NCI-H2196 treated with DMSO at 0.1 percent for 48 hours (cell line): ENCODE results near the gene TRIM17.

Source experiments
- DNase-seq: peaks from one replicate; lab custom pipeline; 2025; ENCODE audit not compliant: unreplicated experiment; lab: John Stamatoyannopoulos, UW

TRIM17 gene

DNA sequence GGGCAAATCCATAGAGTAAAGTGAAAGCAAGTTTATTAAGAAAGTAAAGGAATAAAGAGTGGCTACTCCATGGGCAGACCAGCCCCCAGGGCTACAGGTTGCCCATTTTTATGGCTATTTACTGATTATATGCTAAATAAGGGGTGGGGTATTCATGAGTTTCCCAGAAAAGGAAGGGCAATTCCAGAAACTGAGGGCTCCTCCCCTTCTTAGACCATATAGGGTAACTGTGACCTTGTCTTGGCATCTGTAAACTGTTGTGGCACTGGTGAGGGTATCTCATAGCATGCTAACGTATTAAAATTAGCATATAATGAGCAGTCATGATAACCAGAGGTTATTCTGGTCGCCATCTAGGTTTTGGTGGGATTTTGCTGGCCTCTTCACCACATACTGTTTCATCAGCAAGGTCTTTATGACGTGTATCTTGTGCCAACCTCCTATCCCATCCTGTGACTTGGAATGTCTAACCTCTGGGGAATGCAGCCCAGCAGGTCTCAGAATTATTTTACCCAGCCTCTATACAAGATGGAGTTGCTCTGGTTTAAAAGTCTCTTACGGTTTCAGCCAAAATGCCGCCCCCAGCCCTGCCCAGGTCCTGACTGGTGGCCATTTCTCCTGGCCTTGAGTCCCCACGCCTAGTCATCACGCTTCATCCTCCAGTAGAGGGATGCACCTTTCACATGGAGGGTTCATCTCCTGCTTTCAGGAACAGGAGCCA is 982 bp upstream of the TRIM17 start:
- no peak for DNase-seq

DNA sequence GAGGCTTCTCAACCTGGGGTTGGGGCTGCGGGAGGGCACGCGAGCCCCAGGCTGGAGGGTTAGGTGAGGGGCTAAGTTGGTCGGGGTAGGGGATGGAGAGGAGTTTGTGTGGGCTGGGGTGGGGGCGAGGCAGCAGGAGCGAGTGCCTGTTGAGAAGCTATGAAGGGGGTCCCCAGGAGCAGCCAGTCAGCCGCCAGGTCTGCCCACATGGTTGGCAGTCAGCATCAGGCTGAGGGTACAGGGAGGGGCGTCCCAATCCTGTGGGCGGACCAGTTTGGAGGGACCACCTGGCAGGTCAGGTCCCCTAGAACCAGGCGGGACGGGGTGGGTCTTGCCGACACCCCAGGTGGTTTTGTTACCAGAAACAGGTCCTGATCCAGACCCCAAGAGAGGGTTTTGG is 400 bp upstream of the TRIM17 start:
- DNase-seq, result no peak

DNA sequence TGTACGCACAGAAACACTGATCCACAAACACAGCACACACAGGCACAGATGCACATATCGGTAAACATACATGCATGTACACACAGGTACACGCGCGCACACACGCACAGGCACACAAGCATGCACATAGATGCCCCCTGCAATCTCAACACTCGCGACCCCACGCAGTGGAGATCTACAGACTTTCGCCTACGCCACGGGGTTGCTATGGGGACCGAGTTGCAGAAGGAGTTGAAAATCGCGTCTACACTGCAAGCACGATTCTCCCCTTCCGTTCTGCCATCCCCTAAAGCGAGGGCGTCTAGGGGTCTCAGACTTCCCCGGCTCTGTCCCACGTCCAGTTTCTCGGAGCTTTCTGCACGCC is 826 bp downstream of the TRIM17 start:
- DNase-seq, result no peak

DNA sequence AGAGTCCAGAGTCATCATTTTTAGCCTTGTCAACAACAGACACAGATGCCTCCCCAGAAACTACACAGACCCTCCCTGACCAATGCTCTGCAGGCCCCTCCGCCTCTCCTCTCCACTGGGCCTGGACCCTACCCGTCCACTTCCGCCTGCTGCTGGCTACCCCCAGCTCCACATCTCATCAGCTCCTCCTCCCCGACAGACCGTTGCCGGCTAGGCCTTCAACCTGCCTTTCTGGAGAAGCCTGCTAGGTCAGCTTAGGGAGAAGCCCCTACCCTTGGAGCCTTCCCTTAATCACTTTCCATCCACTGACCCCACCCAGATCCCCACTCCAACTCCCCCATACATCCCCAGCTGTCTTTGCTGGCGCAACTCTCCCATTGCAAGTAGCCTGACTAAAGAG is 1.4 kb downstream of the TRIM17 start:
- no peak for DNase-seq

DNA sequence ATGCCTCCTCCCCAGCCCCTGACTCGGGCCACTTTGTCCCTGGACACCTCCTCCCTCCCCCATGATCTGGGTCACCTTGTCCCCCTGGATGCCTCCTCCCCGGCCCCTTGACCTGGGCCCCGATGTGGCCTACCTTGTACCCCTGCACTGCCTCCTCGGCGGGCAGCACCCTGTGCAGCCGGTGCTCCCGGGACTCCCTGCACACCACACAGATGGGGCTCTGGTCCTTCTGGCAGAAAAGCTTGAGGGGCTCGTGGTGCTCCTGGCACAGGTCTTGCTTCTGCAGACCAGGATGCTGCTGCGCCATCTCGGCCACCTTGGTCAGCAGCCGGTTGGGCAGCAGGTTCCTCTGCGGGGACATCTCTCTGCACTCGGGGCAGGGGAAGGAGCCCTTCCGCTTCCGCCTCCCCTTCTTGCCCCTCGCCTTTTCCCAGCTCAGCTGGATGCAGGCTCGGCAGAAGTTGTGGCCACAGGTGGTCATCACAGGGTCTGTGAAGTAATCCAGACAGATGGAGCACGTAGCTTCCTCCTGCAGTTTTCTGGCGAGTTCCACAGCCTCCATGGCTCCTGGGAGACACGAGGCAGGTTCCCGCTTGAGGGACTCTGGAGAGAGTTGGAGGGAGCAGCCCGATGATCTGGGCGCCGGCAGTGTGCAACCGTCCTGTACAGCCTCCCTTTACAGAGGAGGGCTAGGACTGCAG is 2.0 kb downstream of the TRIM17 start:
- no peak for DNase-seq

DNA sequence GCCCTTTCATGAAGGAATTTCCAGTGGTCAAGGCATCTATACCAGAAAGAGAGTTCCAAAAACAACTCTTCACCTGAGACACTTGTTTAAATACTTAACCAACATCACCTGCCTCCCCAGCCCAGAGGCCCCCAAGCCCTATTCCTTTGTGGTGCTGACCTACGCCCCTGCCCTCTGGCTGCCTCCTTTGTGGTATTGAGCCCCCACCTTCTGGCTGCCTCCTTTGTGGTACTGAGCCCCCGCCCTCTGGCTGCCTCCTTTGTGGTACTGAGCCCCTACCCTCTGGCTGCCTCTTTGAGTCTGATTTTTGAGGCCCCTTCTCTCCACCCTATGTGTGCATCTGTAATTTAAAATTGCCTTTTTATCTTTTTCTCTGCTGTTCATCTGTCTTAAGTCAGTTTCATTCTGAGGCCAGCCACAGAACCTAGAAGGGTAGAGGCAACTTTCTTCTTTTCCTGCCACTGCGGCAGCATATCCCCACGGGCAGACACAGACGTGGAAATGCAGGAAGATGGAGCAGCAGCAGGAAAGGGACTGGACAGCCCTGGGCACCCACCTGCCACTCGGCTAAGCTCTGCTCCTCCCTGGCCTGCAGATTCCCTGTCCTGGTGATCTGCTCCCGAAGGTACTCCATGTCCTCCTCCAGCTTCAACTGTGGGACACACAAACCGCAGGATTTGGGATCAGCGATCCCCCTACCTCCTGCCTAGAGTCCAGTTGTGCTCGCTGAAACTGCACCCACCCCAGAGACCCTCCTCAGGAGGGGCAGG is 3.2 kb downstream of the TRIM17 start:
- no peak for DNase-seq

DNA sequence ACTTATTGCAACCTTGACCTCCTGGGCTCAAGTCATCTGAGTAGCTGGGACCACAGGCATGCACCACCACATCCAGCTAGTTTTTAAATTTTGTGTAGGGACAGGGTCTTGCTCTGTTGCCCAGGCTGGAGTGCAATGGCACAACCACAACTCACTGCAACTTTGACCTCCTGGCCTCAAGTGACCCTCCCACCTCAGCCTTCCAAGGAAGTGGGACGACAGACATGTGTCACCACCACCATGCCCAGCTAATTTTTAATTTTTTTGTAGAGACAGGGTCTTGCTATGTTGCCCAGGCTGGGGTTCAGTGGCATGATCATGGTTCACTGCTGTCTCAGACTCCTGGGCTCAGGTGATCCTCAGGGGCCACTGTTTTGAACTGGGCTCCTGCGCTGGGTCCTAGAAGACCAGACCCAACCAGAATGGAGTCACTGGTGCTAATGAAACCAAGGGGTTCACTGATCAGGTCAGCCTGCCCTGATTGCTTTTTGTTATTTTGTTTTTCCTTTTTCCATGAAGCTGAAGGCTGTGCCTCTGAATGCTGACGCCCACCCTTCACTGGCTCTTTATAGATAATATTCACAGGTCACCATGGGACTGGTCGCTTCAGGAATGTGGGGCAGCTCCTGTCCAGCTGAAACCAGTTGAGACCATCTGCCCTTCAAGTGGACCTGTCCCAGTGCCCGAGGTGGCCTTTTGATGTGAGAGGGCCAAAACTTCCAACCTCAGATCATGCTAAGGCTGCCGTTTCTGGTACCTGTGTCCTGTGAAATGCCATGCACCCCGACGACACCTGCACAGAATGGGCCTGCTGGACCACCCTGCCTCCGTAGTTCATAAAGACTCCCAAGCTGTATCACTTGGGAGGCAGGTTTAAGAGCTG is 4.9 kb downstream of the TRIM17 start:
- no peak for DNase-seq

DNA sequence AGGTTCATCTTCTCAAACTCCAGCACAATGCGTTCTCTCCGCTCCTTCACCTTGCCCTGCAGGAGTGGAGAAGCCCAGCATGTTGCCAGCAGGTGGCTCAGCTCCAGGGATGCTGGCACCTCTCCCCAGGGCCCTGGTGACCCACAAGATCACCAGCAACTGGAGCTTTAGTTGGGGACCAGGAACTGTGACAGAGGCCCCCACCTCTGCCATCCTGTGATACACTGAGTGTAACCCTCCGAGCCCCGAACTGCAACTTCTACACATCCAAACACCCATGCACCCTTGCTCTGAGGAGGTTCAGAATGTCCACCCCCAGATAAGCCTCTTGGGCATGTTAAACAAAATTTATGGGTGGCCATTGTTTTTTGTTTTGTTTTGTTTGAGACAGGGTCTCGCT is 5.5 kb downstream of the TRIM17 start:
- DNase-seq, result no peak

DNA sequence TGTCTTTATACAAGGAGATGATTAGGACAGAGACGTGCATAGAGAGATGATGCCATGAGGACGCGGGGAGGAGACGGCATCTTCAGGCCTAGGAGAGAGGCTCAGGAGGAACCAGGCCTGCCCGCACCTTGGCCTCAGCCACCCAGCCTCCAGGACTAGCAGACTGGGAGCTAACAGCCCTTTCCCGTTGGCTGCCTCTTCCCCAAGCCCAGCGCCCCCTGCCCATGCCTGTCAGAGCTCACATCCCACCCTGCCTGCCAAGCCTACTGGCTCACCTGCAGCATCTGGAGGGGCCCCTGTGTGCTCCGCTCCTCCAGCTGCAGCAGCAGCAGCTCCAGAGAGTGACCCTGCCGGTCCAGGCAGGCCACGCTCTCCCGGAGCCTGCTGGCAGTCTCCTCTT is 6.0 kb downstream of the TRIM17 start:
- DNase-seq, result no peak

DNA sequence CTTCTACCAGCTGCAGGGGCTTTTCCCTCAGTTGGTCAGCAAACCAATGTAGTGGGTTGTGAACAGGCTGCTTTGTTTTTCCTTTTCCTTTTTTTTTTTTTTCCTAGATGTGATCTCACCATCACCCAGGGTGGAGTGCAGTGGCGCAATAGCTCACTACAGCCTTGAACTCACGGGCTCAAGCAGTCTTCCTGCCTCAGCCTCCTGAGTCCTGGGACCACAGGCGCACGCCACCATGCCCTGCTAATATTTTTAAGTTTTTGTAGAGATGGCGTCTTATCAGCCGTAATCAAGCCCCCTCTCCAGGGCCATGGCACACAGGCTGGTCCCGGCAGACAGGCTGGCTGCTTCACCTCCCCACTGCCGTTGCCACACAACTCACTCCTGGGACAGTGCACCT is 6.6 kb downstream of the TRIM17 start:
- no peak for DNase-seq

DNA sequence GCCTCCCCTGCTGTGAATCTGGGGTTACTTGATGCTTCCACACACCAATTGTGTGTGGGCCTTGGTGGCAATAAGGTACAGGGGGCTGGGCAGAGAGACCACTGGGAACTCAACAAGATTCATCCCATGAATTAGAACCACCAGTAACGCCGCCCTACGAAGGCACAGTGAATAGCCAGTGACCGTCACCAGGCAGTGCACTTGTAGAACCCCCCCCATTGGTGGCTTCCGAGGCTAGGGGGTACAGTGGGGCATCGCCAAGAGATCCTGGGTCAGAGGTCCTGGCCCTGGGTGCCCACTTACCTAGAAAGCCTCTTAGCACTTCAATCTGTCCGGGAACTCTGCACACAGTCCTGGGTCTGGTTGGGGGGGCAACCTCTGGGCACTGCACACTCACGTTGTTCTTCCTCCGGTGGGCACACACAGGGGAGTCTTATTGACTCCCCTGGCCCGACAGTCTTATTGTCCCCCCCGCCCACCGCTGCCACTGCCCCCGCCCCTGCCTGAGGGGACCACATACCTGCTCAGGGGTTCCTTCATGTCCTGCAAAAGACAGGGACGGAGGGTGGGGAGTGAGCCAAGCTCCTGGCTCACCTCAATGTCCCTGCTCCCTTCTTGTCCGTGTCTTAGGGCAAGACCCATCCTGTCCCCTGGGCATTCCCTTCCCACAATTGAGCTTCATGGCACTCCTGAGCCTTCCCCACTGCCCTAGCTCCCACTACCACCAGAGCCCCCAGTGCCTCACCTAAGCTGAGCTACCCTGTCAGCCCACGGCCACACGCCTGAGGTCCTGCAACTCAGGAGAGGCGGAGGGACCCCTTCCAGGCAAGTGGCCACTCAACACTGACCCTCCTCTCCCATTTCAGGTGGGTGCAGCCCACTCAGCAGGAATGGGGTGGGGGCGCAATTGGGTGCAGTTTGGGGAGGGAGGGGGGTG is 7.5 kb downstream of the TRIM17 start:
- DNase-seq, result no peak

DNA sequence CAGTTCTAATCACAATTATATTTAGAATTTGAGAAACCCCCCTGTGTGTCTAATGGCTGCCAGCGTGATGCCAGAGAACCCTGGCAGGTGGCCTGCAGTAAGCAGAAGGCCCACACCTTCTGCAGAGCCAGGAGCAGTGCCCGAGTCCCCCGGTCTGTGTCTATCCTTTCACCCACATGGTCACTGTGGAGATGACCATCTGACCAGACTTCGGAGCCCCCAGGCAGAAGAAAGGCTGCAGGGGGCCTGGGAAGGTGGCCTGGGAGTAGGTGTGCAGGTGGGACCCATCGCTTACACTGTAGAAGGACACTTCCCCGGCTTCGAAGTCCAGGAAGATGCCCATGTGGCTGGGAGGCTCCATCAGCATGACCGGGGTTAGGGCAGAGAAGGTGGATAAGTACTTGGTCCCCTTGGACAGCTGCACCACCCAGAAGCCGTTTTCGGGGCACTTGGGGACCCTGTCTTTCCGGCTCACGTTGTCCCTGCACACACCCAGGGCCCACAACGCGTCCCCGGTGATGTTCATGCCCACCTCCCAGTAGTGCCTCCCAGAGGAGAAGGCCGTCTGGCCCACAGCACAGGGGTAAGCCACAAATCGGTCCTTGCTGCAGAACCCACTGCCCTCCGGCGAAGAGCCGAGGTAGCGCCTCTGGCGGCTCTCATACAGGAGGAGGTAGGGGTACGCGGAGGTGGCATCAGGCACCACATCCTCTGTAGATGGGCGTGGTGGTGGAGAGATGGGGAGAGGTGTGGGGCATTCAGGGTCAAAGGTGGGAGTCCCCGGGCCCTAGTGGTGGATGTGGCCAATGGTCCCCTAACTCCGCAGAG is 8.4 kb downstream of the TRIM17 start:
- DNase-seq, result no peak

DNA sequence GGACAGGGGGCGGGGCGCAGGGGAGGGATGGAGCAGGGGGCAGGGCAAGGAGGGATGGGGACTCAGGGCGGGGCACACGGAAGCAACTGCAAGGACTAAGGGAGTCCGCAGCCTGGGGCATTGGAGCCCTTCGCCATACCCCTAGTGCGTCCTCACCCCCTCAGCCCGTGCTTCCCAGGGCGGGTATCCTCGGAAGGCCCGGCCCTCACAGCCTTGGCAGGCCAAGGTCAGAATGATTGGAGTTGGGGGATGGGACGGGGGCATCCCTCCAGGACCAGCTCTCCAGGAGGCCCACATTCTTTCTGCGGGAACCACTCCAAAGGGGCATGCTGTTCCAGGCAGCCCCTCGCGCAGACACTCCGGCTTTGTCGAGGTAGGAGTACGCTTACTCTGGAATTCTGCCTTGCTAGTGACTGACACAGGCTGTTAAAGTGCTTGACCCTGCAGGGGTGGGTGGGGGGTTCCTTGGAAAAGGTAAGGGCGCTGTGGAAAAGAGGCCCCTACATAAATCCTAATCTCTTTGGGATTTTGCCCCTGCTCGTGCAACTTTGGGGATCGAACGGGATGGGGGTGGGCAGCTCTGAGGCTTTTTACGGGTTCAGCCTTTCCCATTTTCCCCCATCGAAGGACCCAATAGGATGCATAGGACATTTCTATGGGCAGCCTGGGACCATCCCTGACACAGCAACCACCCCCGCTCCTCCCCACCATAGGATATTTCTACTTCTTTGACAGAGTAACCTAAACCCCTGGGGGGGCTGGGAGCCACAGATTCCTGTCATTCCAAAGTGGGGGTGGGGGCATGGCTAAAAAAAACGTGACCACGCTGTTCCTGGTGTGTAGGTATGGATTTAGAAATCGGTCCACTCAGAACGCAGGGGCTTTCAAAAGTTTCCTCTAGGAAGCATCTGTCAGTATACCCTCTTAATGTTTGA is 9.3 kb downstream of the TRIM17 start:
- no peak for DNase-seq

DNA sequence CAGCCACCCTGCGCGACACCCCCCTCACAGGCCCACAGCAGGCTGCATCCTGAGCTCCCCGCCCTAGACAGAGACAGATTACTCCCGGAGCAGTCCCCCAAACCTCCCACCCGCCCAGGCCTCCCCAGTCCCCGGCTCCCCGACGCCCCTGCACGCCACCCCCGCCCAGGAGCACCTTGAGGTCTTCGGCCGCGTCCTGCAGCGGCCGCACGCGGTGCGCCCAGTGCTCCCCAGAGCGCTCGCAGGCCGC is 10.8 kb downstream of the TRIM17 start:
- no peak for DNase-seq

DNA sequence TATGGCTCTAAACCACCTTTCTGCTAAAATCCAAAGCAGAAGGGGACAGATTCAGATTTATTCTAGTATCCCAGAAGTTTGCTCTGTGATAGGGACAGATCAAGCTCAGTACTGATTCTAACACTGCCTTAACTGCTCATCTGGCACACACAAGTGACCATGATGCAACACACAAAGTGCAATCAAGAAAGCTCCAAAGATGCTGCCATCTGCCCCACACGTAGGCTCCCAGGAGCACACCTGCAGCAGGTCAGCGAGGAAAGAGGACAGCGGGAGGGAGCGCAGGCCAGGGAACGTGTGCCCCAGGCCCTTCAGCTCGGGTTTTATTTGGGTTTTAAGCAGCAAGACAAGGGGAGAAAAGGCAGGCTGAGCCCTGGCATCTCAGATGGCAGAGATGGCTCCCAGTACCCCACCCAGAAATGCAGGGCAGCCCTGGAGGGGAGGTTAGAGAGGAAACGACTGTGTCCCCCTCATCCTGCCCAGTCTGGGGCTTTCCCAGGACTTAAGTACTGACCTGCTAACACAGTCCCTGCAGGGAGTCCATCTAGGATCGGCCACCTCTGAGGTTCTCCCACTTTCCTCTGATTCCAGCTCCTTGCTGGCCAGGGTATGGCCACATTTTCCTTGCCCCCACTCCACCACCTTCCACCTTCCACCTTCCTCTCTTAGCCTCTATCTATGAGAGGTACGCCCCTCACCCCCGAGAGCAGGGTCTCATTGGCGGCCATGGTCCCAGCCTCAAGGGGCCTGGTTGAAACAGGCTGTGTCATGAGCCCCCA is 11.3 kb downstream of the TRIM17 start:
- no peak for DNase-seq

DNA sequence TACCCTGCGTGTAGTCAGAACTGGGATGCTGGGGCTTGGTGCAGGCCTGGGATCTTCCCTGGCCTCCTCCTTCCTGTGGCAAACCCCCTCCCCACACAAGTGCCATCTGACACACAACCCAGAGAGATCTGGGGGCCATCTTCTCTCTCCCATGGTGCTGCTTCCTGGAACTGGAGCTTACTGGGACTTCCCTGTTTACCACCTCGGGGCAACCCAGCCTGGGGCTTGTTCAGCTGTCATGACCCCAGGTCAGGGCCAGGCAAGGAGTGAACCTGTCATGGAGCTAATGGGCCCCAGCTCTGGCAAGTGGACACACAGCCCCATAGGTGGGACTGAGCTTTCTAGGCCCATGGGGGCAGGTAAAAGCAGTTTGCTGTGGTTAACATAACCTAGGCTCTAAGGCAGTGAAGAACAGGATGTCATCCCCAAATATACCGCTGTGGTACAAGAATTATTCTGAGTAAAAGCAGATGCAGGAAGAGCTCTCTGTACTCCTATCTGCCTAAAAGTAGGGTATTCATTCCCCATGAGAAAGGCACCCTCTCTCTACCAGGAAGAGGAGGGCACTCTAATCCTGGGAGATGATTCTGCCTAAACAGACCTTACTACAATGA is 12.4 kb downstream of the TRIM17 start:
- DNase-seq, result no peak

DNA sequence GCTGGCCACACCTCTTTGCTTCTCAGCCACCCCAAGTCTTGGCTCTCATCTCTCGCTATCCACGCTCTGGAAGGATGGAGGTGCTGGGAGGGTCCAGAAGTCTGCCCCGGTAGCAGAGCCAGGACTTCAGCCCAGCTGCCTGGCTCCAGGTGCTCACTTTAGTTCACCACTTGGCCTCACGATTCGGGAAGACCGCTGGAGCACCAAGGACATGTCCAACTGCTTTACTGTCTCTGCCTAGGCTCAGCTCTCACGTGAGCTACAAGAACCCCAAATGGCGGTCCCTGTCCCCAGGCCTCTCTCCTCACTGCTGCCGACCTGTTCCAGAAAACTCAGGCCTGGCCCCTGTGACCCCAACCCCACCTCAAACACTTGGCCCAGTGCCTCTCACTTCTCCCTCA is 13.4 kb downstream of the TRIM17 start:
- no peak for DNase-seq
